NCI-H446 treated with DMSO at 0.1 percent for 48 hours (cell line): ENCODE results near the gene OOSP4B.
"Not testable (repeated sequence)": the region's sequence is repeated elsewhere in the genome, so short reads cannot be mapped to it uniquely, and the experiment has no call there.

Source experiments
- DNase-seq: peaks from one replicate; lab custom pipeline; 2025; lab: John Stamatoyannopoulos, UW

Gene OOSP4B

DNA sequence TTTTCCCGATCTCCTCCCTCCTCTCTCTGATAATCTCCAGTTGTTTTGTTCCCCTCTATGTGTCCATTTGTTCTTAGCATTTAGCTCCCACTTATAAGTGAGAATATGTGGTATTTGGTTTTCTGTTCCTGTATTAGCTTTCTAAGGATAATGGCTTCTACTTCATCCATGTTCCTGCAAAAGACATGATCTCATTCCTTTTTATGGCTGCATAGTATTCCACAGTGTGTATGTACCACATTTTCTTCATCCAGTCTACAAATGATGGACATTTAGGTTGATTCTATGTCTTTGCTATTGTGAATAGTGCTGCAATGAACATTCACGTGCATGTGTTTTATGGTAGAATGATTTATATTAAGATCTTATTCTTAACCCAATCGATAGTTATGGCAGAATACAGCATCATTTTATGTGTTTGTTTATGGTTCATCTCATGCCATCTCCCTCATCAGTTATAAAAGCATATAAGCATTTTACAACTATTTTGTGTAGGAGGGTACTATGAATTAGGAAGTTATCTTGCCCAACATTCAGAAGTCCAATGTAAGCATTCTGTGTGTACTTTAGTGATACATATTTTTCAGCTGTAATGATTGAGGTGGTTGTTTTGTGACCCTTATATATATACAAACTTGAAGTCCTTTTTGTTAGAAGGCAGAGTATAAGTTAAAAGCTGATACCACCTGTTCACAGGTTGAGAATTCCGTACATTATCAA is 42.7 kb downstream of the OOSP4B start:
- no peak for DNase-seq

DNA sequence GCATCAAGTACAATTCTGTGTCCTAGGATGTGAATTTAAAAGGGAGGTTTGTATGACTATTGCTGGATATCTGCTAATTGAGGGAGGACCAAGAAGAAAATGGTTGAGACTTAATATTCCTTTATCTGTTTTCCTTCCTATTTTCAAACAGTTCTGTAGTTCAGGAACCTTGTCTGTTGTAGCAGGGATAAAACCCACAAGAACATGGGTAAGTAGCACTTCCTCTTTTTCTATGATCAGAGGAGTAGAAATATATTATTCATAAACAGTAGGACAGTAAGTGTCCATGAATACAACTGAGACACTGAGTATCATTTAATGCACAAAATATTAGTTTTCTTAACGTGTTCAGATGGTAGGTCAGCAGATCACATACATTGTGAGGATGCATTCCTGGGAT is 47.1 kb downstream of the OOSP4B start:
- no peak for DNase-seq

DNA sequence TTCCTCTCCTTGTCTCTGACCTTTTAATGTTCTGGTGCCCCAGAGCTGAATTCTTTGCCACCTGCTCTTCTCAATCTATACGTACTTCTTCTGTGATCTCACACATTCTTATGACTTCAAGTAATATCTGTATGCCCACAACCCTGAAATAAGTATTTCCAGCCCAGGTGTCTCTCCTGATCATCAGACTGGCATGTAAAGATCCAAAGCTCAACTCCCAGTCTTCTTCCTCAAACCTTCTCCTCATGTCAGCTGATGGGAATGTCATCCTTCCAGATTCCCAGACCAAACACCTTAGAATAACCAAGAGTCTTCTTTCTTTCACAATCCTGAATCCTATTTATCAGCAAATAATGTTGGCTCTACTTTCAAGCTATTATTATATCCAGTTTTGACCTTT is 48.8 kb downstream of the OOSP4B start:
- no peak for DNase-seq

DNA sequence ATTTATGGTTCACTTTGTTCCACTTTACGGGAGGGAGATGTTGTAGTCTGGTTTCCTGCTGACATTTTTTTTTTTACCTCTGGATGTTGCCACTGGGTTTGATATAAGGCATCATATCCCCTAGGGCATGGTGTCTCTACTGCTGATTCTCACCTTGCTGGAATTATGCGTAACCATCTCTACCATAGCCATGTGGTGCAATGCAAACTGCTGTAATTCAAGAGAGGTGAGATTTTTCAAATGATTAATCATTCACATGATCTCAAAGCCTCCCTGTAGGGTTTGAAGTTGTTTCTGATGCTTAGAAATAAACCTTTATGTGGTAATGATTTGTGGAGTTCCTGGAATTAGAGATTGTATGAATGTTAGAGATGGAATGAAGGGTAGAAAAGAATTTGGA is 52.5 kb downstream of the OOSP4B start:
- DNase-seq = no peak

DNA sequence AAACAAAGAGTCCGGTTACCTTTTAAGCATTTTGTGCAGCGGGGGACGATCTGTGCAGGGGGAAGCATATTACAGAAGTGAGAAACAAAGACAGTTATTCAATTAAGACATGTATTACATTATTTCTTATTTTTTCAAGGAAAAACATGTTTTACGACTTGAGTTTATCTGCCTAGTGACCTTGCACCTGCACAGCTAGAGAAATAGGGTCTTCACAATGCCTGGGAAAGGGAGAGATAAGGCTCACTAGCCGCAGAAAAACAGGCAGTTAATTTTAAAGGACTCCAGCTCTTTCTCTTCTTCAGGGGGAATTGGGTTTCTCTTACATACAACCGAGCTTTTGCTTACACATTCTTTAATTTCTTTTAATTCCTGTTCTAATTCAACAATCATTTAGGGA is 54.7 kb downstream of the OOSP4B start:
- DNase-seq = not testable (repeated sequence)

DNA sequence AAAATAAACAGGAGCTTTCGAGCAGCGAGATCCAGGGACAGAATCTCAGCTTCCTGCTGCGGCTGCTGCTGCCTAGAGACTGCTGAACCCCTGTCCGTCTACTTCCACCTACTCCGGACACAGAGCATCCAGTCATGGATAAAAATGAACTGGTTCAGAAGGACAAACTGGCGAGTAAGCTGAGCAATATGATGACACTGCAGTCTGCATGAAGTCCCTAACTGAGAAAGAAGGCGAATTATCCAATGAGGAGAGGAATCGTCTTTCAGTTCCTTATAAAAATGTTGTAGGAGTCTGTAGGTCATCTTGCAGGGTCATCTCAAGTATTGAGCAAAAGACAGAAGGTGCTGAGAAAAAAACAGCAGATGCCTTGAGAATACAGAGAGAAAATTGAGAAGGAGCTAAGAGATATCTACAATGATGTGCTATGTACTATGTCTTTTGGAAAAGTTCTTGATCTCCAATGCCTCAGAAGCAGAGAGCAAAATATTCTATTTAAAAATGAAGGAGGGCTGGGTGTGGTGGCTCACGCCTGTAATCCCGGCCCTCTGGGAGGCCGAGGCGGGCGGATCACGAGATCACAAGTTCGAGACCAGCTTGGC is 60.3 kb downstream of the OOSP4B start:
- no peak for DNase-seq

DNA sequence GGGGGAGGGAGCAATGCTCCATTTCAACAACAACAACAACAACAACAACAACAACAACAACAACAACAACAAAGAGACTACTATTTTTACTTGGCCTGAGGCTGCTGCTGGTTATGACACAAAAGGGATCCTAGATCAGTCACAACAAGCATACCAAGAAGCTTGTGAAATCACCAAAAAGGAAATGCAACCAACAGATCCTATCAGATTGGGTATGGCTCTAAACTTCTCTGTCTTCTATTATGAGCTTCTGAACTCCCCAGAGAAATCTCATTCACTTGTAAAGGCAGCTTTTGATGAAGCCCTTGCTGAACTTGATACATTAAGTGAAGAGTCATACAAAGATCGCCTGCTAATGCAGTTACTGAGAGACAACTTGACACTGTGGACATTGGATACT is 61.0 kb downstream of the OOSP4B start:
- DNase-seq = no peak

DNA sequence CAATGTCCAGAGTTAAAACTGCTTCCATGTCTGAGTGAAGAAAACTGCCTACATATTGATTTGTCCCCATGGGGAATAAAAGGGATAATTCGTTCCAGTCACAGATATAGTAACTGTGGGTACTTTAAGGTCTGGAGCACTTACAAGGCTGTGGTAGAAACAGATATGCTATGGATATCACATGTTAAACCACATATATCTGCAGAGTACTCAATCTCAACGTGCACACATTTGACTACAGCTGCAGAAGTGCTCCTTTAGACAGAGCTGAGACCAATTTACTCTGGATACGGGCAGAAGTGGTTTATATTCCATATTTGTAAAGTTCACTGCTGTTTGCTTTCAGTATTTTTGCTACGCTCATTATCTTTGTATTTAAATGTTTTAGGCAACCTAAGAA is 61.8 kb downstream of the OOSP4B start:
- no peak for DNase-seq

DNA sequence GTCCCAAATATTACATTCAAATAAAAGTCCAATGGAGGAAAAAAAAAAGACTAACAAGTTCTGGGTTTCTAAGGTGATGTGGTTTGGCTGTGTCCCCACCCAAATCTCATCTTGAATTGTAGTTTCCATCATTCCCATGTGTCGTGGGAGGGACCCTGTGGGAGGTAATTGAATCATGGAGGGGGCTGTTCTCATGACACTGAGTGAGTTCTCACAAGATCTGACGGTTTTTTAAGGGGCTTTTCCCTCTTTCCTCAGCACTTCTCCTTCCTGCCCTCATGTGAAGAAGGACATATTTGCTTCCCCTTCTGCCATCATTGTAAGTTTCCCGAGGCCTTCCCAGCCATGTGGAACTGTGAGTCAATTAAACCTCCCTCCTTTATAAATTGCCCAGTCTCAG is 63.6 kb downstream of the OOSP4B start:
- no peak for DNase-seq
